ENCODE results near the gene PEA15.

Gene PEA15

GRCh38 chr1:160168609-160169369 is 36.4 kb upstream of the PEA15 start:
- TF ChIP-seq POLR2AphosphoS5 (IDR thresholded peaks at IDR 0.05; ENCODE audit: low read depth, low read length): no peak

DNA sequence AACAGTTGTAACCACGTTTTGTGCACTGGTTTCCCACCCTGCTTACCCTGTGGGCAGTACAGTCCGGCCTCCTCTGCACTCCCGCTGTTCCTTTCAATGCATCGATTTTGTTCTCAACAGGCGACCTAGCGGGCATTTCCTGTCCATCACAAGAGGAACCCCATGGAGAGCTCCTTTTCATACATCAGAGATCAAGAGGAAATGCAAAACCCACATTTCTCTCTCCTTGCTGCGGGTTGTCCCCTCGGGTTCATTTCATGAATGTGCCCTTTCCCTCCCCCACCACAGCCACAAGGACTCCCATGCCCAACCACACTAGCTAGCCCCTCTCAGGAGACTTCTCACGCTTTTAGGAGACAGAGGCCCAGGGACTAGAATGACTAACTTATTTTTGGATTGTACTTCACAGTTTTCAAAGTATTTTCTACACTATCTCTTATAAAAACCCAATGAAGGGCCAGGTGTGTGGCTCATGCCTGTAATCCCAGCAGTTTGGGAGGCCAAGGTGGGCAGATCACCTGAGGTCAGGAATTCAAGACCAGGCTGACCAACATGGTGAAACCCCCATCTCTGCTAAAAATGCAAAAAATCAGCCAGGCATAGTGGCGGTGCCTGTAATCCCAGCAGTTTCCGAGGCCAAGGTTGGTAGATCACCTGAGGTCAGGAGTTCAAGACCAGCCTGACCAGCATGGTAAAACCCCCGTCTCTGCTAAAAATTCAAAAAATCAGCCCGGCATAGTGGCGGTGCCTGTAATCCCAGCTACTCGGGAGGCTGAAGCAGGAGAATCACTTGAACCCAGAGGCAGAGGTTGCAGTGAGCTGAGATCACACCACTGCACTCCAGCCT is 35.4 kb upstream of the PEA15 start:
- TF ChIP-seq TAF1 (IDR thresholded peaks at IDR 0.05; ENCODE audit: borderline replicate concordance, insufficient read depth, low read length) (no peak), POLR2AphosphoS5 (IDR thresholded peaks at IDR 0.05; ENCODE audit: low read depth, low read length) (no peak), FOXP2 (optimal IDR thresholded peaks at IDR 0.05; ENCODE audit: borderline replicate concordance, extremely low read depth, extremely low read length, insufficient read depth) (no peak), SIN3A (IDR thresholded peaks at IDR 0.05; ENCODE audit: borderline replicate concordance, insufficient read depth, low read length) (no peak)
- TF ChIP-seq, protein P1, sequence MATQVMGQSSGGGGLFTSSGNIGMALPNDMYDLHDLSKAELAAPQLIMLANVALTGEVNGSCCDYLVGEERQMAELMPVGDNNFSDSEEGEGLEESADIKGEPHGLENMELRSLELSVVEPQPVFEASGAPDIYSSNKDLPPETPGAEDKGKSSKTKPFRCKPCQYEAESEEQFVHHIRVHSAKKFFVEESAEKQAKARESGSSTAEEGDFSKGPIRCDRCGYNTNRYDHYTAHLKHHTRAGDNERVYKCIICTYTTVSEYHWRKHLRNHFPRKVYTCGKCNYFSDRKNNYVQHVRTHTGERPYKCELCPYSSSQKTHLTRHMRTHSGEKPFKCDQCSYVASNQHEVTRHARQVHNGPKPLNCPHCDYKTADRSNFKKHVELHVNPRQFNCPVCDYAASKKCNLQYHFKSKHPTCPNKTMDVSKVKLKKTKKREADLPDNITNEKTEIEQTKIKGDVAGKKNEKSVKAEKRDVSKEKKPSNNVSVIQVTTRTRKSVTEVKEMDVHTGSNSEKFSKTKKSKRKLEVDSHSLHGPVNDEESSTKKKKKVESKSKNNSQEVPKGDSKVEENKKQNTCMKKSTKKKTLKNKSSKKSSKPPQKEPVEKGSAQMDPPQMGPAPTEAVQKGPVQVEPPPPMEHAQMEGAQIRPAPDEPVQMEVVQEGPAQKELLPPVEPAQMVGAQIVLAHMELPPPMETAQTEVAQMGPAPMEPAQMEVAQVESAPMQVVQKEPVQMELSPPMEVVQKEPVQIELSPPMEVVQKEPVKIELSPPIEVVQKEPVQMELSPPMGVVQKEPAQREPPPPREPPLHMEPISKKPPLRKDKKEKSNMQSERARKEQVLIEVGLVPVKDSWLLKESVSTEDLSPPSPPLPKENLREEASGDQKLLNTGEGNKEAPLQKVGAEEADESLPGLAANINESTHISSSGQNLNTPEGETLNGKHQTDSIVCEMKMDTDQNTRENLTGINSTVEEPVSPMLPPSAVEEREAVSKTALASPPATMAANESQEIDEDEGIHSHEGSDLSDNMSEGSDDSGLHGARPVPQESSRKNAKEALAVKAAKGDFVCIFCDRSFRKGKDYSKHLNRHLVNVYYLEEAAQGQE (IDR thresholded peaks at IDR 0.05; ENCODE audit: insufficient read depth in 1 of 2, low read depth in 2 of 2, low read length in 2 of 2): no peak

DNA sequence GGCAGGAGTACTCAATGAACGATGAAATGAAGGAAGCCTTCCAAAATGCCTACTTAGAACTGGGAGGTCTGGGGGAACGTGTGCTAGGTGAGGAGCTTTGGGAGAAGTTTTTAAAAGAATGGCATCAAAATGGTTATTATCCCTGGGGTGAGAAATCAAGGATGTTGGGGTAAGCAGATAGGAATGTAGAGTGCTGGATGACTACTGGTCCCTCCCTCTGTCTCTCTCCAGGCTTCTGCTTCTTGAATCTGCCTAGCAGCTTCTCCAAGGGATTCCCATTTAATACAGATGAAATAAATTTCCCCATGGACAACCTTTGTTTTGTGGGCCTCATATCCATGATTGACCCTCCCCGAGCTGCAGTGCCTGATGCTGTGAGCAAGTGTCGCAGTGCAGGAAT is 33.8 kb upstream of the PEA15 start:
- TF ChIP-seq TAF1 (IDR thresholded peaks at IDR 0.05; ENCODE audit: borderline replicate concordance, insufficient read depth, low read length) (no peak), FOXP2 (optimal IDR thresholded peaks at IDR 0.05; ENCODE audit: borderline replicate concordance, extremely low read depth, extremely low read length, insufficient read depth) (no peak), SIN3A (IDR thresholded peaks at IDR 0.05; ENCODE audit: borderline replicate concordance, insufficient read depth, low read length) (no peak), POLR2AphosphoS5 (IDR thresholded peaks at IDR 0.05; ENCODE audit: low read depth, low read length) (no peak)
- TF ChIP-seq, protein P1 (IDR thresholded peaks at IDR 0.05; ENCODE audit: insufficient read depth in 1 of 2, low read depth in 2 of 2, low read length in 2 of 2): no peak

GRCh38 chr1:160171980-160172379 is 33.2 kb upstream of the PEA15 start:
- TF ChIP-seq, protein P1 (IDR thresholded peaks at IDR 0.05; ENCODE audit: insufficient read depth in 1 of 2, low read depth in 2 of 2, low read length in 2 of 2): no peak
- TF ChIP-seq TAF1 (IDR thresholded peaks at IDR 0.05; ENCODE audit: borderline replicate concordance, insufficient read depth, low read length): no peak
- TF ChIP-seq FOXP2 (optimal IDR thresholded peaks at IDR 0.05; ENCODE audit: borderline replicate concordance, extremely low read depth, extremely low read length, insufficient read depth): no peak
- no peak for TF ChIP-seq SIN3A (IDR thresholded peaks at IDR 0.05; ENCODE audit: borderline replicate concordance, insufficient read depth, low read length)
- no peak for TF ChIP-seq POLR2AphosphoS5 (IDR thresholded peaks at IDR 0.05; ENCODE audit: low read depth, low read length)

DNA sequence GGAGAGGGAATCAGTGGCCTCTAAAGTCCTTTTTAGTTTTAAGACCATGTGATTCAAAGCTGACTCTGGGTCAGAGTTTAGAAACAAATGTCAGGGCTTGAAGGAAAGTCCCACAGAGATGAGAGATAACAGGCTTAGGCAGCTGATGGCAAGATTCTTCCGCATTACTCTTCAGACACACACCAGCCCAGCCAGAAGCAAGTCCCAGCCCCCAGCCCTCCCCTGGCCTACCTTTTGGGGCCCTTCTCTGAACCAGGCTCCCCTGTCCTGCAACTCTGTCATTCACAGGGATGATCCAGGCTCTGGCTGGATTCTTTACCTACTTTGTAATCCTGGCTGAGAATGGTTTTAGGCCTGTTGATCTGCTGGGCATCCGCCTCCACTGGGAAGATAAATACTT is 28.0 kb upstream of the PEA15 start:
- TF ChIP-seq, protein P1 (IDR thresholded peaks at IDR 0.05; ENCODE audit: insufficient read depth in 1 of 2, low read depth in 2 of 2, low read length in 2 of 2): no peak
- TF ChIP-seq FOXP2 (optimal IDR thresholded peaks at IDR 0.05; ENCODE audit: borderline replicate concordance, extremely low read depth, extremely low read length, insufficient read depth) (no peak), SIN3A (IDR thresholded peaks at IDR 0.05; ENCODE audit: borderline replicate concordance, insufficient read depth, low read length) (no peak), POLR2AphosphoS5 (IDR thresholded peaks at IDR 0.05; ENCODE audit: low read depth, low read length) (no peak), TAF1 (IDR thresholded peaks at IDR 0.05; ENCODE audit: borderline replicate concordance, insufficient read depth, low read length) (no peak)
